ENCODE data around the gene ARHGEF3.
"Not testable (repeated sequence)": the region's sequence is repeated elsewhere in the genome, so short reads cannot be mapped to it uniquely, and the experiment has no call there.

Gene ARHGEF3

DNA sequence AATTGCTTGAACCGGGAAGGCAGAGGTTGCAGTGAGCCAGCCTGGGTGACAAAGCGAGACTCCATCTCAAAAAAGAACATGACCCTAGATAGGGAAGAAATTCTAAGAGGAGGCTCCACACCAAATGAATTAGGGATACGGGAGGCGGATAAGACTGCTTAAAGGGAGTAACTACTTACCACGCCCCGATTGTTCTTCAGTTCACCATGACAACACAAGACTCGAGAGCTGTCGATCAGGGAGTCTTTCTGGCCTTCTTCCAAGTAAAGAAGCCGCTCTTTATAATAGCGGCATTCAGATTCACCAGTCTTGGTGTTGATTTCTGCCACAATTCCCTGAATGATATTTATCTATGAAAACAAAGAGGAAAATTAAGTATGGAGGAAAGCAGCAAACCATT lies 64.7 kb downstream of the ARHGEF3 start:
- no peak for DNase-seq (ENCODE audit: low read depth)

DNA sequence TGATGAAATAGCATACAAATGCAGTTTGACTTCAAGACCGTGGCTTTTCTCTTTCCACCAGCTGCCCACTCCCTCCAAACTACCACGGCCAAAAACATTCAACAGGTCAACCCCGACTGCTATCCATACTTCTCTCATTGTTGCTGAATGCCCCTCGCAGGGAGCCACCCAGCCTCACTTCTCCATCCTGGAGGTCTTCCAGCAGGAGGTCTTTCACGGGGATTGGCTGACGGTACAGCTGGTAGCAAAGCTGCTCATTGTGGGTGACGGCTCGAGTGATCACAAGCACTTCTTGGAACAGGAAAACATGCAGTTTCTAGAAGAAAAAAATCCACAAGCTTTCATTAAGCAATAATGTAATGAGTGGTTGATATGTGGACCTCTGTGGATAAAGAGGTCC lies 69.6 kb downstream of the ARHGEF3 start:
- DNase-seq (ENCODE audit: low read depth), result no peak

DNA sequence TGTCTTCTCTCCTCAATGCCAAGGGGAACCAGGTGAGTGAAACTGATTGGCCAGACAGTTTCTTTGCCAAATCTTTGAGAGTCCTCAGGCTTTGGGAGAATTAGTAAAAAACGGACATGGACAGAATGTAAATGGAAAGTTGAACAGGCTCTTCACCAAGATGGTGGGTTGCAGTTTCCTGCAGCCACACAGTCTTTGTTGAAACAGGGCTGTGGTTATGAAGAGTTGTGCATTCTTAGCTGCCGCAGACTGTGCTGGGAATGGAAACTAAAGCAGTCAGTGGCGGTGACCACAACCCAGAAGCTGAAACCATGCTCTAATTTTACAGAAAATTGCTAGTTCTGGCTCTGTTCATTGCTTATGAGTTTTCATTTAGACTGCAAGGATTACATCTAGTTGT lies 76.6 kb downstream of the ARHGEF3 start:
- peak; percentile 14 for DNase-seq (ENCODE audit: low read depth)

DNA sequence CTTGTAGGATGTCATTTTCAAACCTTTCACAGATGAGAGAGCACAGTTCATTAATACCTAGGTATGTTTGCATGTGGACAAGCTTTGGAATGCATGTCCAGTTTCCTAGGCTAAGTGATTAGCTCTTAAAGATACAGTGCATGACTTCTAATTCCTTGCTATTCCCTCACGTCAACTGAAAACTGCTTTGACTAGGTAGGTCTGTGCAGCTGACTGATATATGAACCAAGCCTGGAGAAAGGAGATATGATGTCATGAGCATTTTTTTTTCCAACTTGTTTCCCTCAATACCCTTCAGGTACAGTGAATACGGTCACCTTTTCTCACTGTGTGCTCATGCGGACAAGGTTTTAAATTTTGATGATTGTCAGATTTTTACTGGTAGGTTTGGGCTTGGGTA lies 77.1 kb downstream of the ARHGEF3 start:
- no peak for DNase-seq (ENCODE audit: low read depth)

DNA sequence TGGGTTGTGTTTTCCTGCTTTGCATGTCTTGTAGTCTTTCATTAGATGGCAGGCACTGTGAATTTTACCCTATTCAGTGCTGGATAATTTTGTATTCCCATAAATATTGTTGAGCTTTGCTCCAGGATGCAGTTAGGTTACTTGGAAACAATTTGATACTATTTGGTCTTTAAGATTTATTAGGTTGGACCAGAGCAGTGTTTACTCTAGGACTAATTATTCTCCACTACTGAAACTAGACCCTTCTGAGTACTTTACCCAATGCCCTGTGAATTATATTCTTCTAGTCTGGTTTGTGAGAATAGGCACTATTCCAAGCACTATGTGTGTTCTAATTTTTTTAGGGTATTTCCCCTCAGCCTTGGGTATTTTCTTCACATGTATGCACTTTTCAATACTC lies 80.9 kb downstream of the ARHGEF3 start:
- no peak for DNase-seq (ENCODE audit: low read depth)

DNA sequence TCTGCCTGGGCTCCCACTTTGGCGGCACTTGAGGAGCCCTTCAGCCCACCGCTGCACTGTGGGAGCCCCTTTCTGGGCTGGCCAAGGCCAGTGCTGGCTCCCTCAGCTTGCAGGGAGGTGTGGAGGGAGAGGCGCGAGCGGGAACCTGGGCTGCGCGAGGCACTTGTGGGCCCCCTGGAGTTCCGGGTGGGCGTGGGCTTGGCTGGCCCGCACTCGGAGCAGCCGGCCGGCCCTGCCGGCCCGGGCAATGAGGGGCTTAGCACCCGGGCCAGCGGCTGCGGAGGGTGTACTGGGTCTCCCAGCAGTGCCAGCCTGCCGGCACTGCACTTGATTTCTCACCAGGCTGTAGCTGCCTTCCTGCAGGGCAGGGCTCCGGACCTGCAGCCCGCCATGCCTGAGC lies 82.9 kb downstream of the ARHGEF3 start:
- not testable (repeated sequence) for DNase-seq (ENCODE audit: low read depth)

DNA sequence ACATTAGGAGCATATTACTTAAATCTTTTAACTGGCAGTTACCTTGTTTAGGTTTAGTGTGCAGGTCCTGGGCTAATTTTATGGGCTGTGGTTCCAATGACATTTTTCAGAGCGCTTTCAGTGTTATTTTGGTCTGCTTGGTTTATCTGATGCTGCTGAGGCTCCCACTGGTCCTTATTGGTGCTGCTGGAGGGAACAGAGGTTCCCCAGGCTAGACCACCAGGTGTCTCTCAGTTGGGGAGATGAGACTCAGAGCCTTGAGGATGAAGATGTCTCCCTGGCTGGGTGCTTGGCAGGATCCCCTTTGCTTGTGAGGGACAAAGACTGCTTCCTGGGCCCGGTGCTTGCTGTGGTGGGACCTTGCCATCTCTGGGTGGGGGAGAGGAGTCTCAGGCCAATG lies 90.4 kb downstream of the ARHGEF3 start:
- no peak for DNase-seq (ENCODE audit: low read depth)

DNA sequence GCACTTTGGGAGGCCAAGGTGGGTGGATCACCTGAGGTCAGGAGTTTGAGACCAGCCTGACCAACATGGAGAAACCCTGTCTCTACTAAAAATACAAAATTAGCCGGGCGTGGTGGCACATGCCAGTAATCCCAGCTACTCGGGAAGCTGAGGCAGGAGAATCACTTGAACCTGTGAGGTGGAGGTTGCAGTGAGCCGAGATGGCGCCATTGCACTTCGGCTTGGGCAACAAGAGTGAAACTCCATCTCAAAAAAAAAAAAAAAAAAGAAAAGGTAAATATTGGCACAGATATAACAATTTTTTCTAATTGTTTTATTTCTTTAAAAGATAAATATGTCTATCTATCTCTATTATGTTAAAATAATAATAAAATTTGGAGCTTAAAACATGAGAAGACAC lies 94.3 kb downstream of the ARHGEF3 start:
- not testable (repeated sequence) for DNase-seq (ENCODE audit: low read depth)

DNA sequence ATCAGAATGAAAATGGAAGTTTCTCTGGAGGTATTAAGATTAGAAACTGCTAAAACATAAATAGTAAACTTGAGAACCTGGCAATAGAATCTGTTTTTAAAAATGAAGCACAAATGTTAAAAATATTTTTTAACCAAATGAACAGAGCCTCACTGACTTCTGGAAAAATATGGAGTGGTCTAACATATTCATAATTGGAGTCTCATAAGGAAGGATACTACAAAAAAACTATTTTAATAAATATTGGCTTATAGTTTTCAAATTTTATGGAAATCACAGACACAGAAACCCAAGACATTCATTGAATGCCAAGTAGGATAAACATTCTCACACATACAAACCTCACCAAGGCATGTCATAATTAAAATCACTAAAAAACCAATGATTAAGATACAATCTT lies 95.1 kb downstream of the ARHGEF3 start:
- no peak for DNase-seq (ENCODE audit: low read depth)

DNA sequence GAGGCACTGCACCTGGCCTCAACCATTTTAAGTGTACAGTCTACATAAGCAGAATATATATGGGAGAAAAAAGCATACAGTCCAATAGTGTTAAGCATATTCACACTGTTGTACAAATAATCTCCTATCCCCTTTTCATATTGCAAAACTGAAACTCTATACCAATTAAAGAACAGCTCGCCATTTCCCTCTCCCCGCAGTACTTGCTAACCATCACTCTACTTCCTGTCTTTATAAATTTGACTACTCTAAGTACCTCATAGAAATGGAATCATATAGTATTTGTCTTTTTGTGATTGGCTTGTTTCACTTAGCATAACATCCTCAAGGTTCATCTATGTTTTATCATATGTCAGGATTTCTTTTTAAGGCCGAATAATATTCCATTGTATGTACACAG lies 97.0 kb downstream of the ARHGEF3 start:
- DNase-seq (ENCODE audit: low read depth), result no peak

DNA sequence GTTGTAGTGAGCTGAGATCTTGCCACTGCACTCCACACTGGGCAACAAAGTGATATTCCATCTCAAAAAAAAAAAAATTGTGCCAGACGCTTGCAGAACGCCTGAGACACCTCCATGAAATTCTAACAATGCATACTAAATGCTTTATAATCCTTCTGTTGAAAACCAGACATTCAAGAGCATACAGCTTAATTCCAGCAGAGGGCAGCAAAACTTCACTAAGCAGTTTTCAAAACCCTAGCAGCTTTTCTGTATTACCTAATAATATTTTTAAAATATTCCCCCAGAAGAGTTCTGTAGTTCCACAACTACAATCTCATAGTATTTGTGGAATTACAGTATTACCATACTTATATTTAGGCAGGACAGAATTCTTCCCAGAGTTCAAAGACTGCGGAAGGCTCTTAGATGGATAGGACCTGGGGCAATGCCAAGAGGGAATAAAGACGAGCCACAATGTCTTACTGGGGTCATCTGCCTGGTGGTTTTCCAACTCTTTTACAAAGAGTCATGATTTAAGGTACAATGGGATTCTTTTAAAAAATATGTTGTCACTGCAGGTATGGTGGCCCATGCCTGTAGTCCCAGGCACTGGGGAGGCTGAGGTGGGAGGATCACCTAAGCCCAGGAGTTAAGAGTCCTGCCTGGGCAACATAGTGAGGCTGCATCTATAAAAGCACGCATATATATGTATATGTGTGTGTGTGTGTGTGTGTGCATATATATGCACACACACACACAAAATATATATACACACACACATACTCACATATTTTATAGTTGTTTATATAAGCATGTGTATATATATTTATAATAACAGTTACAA lies 99.0 kb downstream of the ARHGEF3 start:
- DNase-seq (ENCODE audit: low read depth), result no peak

DNA sequence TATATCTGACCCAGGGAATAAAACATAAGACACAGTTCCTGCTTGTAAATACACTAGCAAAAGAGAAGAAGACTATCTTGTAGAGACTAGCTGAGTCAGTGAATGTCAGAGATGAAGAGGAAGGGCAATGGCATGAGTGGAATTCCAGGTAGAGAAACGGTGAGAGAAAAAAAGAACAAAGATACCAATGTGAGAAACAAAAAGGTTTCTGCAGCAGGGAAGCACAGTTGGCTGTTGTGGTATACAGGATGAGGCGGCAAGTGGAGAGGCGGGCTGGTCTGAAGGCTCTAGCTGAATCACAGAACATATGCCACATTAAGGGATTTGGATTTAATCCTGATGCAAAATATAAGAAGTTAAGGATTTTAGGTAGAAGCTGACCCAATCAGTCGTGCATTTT lies 101.6 kb downstream of the ARHGEF3 start:
- DNase-seq (ENCODE audit: low read depth), result no peak

DNA sequence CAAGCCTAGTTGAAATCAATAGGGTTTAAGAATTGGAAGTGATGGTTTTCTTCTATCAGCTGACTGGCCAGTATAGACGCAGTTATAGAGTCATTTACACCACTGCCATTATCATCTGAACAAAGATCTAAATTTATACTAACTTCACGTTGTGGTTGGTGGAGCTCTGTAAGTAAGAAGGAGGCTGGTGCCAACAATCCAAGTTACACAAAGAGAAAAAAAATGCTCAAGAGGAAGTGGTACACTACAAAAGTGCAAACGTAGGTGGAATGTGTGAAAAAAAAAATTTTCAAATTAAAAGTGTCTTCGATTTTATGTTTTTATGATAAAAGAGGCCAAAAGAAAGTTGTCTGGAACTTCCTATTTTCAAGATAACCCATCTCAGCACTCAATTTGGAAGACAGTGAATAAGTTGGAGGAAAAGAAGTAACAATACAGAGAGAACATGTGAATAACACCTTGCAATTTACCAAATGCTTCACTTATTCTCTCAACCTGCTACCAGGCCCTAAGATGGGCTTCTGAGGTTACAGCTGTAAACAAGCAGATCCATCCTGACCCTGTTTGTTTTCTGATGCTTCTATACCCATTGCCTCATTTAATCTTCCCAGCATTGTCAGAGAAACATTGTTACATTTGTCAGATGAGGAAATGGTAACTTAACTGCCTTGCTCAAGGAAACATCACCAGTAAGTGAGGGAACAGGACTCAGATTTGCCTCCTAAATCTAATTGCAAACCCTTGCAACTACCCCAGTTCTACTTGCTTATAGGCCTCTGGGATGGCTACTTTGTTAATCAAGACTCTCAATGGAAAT lies 106.7 kb downstream of the ARHGEF3 start:
- DNase-seq (ENCODE audit: low read depth), result no peak

DNA sequence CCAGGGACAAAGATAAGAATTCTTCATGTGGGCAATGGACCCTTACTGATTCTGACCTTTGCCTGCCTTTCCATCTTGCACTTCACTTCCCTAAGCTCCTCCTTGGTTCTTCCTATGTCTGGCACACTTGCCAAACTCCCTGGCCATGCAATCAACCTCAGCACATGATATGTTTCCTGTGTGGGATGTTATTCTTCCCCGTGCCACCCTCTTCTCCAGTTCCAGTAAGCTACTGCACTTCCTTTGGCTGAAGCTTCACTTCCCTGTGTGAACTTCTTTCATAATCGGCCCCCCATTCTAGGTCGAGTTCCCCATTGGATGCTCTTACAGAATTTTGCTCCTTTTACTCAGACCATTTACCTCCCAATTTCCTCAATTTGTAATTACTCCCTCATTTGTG lies 108.0 kb downstream of the ARHGEF3 start:
- DNase-seq (ENCODE audit: low read depth), result no peak

DNA sequence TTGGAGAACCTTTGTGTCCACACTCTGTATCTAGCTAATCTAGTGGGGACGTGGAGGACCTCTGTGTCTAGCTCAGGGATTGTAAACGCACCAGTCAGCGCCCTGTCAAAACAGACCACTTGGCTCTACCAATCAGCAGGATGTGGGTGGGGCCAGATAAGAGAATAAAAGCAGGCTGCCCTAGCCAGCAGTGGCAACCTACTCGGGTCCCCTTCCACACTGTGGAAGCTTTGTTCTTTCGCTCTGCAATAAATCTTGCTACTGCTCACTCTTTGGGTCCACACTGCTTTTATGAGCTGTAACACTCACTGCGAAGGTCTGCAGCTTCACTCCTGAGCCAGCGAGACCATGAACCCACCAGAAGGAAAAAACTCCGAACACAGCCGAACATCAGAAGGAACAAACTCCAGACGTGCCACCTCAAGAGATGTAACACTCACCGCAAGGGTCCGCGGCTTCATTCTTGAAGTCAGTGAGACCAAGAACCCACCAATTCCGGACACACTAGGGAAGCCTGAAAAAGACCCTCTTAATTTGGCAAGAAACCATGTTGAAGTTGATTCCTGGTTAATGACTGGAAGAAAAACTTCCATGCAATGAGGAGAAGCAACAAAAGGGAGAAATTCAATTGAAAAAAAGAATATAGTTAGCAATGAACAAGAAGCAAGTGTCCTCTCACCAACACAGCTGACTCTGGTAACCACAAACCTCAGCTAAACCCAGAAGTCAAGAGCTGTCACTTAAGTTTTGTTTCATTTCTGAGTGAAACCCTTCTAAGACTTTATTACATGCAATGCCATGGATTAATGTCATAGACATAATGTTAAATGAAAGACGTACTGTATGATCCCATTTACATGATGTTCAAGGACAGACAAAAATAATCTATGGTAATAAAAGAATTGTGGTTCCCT lies 109.0 kb downstream of the ARHGEF3 start:
- DNase-seq (ENCODE audit: low read depth), result not testable (repeated sequence)

DNA sequence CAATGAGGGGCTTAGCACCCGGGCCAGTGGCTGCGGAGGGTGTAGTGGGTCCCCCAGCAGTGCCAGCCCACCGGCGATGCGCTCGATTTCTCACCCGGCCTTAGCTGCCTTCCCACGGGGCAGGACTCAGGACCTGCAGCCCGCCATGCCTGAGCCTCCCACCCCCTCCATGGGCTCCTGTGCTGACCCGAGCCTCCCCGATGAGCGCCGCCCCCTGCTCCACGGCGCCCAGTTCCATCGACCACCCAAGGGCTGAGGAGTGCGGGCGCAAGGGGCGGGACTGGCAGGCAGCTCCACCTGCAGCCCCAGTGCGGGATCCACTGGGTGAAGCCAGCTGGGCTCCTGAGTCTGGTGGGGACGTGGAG lies 109.8 kb downstream of the ARHGEF3 start:
- not testable (repeated sequence) for DNase-seq (ENCODE audit: low read depth)

DNA sequence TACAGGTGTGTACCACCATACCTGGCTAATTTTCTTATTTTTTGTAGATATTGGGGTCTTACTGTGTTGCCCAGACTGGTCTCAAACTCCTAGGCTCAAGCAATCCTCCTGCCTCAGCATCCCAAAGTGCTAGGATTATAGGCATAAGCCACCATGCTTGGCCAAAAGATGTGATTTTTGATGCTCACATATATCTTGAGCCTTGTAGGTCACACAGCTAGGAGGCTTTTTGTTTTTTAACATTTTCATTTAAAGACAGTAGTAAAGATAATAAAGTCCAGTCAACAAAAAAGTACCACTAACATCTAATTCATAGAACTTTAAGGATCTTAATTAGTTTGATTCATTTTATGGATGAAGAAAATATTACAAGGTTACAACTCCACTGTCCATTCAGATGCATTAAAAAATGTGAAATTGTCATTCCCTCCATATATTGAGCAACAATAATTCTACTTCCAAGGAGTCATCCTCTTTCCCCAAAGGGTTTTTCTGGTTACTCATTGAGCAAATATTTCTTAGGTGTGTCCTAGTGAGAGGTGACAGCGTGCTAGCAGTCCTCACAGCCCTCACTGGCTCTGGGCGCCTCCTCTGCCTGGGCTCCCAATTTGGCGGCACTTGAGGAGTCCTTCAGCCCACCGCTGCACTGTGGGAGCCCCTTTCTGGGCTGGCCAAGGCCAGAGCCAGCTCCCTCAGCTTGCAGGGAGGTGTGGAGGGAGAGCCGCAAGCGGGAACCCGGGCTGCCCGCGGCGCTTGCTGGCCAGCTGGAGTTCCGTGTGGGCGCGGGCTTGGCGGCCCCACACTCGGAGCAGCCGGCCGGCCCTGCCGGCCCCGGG lies 110.4 kb downstream of the ARHGEF3 start:
- DNase-seq (ENCODE audit: low read depth), result no peak

DNA sequence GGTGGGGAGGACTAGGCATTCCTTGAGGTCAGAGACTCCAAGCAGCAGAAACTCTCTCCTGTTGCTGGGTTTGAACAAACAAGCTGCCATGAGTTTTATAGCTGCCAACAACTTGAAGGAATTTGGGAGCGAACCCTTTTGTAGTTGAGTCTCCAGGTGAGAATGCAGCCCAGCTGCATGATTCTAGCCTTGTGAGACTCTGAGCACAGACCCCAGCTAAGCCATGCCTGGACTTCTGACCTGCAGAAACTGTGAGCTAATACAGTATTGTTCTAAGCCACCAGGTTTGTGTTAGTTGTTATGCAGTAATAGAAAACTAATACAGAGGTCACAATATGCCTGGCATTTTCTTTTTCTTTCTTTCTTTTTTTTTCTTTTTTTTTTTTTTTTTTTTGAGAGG lies 112.4 kb downstream of the ARHGEF3 start:
- no peak for DNase-seq (ENCODE audit: low read depth)

DNA sequence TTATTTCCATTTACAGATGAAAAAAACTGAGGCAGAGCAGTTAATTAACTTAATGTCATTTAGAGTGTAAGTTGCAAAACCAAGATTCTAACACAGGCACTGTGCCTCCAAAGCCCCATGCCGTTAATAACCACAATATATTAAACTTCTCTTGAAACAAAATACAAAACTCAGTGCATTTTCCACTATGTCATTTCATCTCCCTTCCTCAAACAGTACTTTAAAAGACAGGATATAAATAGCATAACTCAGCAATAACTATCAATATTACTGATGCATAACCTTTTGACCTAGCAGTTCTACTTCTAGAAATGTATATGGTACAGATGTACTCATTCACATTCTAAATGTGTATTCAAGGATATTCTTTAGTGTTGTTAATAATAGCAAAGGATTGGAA lies 113.6 kb downstream of the ARHGEF3 start:
- no peak for DNase-seq (ENCODE audit: low read depth)

DNA sequence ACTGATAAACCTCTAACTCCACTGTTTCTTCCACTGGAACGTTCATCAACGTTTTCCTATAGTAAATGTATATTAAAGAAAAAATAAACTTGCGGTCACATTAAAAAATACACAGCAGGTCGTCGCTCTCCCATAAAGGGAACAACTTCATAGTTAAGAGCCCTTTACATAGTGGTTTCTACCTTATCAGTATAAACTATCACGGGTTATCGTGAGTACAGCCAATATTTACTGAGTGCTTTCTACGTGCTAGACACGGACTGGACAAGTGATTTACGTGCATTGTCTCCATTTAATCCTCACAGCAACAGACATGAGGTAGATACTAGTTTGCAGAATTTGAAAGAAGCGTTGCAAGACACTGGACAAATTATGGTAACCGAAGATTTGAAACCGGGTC lies 117.7 kb downstream of the ARHGEF3 start:
- no peak for DNase-seq (ENCODE audit: low read depth)

DNA sequence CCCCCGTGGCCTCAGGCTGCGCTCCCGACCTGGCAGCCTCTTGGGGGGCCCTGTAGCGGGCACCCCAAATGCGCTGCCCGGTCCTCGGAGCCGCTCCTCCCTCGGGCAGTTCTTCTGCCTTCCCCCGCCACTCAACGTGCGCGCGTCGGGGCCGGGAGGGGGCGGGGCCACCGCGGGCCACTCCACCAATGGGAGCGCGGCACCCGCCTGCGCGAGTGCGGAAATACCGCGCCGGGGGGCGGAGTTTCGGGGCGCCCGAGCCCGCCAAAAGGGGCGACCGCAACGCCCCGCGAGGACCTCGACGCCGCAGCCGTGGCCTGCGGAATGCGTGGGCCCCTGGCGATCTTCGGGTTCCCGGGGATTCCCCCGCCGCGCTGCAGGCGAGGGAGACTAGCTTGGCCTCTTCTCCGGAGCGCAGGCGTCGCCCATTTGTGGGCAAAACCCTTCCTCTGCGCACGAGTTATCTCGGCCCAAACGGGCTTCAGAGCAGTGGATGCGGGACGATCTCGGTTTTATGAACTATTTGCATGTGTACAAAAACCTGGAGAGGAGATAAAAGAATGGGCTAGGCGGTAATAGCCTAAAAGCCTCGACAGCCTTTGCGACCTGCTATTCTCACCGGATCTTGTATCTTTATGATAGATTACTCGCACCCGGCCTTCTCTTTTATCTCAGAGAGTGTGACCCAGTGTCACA lies 118.5 kb downstream of the ARHGEF3 start, which contains the start of gene TASOR:
Gene TASOR (minus strand): TSS at position 144 of the 696 bp plus-strand sequence. CDS start 259 bp downstream, outside the sequence.
- peak; percentile 84 for DNase-seq (ENCODE audit: low read depth)

Data from activated T-helper 1 cell treated with Interleukin-2 at 50 U/mL for 16 hours (primary cell).